Retinal pigment epithelial cell (primary cell): ENCODE results near the gene RBM5.

Experiments used
- DNase-seq: peaks from one replicate; pipeline ENCODE4 v3.0.0-alpha.2; 2010; ENCODE audit warnings: low read depth
- H3K4me3 ChIP-seq: 2 replicates; pipeline ENCODE4 v1.5.1; 2011; ENCODE audit warnings: mild to moderate bottlenecking, low read length, control low read depth, moderate library complexity
- TF ChIP-seq, protein P1 (sequence below): conservative IDR thresholded peaks from 2 replicates; pipeline ENCODE4 v1.5.1; 2011; ENCODE audit warnings: low read depth, low read length, control low read depth, inconsistent platforms

Gene RBM5

DNA sequence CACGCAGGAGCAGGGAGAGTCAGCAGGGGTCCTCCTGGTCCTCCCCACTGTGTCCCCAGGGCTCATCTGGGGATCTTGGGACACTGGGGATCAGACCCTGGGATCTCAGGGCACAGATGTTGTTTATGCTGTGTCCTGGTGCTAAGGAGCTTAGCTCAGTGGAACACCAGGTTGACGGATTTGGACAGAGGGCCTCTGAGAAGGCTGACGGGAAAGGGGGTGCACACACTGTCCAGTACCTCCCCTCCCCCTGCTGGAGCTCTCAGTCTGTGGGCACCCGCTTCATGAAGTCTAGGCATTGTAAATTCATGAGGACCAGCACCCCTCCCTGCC is 44.5 kb downstream of the RBM5 start:
- no peak overlapping the region for H3K4me3 ChIP-seq
- DNase-seq: no peak
- TF ChIP-seq, protein P1, sequence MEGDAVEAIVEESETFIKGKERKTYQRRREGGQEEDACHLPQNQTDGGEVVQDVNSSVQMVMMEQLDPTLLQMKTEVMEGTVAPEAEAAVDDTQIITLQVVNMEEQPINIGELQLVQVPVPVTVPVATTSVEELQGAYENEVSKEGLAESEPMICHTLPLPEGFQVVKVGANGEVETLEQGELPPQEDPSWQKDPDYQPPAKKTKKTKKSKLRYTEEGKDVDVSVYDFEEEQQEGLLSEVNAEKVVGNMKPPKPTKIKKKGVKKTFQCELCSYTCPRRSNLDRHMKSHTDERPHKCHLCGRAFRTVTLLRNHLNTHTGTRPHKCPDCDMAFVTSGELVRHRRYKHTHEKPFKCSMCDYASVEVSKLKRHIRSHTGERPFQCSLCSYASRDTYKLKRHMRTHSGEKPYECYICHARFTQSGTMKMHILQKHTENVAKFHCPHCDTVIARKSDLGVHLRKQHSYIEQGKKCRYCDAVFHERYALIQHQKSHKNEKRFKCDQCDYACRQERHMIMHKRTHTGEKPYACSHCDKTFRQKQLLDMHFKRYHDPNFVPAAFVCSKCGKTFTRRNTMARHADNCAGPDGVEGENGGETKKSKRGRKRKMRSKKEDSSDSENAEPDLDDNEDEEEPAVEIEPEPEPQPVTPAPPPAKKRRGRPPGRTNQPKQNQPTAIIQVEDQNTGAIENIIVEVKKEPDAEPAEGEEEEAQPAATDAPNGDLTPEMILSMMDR: no peak

DNA sequence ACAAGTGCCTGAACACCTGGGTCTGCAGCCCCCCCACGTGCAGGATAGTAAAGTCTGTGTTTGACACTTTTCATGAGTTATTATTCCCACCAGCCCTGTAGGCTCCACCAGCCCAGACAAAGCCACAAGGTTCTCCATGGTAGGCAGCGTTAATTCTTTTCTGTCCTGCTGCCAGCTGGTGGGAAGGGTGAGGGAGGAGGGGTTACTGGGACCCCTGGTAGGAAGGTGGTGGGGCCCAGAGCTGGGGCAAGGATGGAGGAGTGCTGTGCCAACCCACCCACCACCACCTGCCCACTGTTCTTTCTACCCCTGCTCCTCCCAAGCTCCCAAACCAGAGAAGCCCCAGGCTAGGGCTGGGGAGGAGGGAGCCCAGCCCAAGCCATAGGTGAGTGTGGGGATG is 45.6 kb downstream of the RBM5 start:
- no peak overlapping the region for H3K4me3 ChIP-seq
- no peak for DNase-seq
- TF ChIP-seq, protein P1: no peak

DNA sequence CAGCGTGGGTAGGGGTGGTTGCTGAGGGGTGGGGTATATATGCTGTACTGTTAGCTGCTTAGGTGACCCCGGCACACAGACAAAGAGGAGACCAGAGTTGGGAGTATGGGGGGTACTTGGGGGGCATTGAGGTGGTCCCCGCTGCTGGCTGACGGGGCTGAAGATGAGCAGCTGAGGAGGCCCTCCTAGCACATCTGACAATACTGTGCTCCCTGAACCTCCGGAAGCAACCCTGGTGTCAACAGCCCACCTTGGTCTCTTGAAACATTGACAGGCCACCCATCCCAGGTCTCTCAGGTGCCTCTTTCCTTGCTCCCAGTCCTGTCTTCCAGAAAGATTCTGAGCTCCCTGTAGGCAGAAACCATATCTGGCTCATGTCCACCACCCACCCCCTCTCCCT is 47.2 kb downstream of the RBM5 start:
- no peak for DNase-seq
- TF ChIP-seq, protein P1: no peak
- no peak overlapping the region for H3K4me3 ChIP-seq

DNA sequence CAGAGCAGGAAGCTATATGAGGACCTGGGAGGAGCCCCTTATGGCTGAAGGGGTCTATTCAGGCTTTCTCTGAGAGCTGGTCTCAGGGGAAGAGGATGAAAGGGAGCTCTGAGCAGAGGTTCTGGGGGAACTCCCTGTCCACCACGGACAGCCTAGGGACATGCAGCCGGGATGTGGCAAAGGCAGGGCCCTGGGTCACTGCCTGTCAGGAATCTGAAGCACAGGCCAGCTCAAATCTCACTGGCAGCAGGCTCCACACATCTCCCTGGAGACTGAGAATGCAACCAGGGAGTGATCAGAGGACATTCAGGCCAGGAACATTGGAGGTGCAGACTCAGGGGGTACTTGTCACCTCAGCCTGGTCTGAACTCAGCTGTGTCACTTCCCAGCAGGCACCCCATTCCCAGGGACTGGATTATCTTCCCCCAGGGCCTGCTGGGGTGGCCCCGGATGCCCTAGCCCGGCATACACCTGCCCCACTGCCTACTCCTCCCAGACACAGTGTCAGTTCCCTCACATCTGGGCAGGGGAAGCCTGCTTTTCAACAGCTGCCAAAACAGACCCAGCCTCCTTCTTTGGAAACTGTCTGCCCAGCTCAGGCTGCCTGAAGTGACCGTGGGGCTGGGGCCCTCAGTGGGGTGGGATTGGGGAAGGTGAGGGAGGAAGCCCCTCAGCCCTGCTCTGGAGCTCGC is 48.1 kb downstream of the RBM5 start:
- DNase-seq: no peak
- TF ChIP-seq, protein P1: no peak
- H3K4me3 ChIP-seq: no peak overlapping the region

DNA sequence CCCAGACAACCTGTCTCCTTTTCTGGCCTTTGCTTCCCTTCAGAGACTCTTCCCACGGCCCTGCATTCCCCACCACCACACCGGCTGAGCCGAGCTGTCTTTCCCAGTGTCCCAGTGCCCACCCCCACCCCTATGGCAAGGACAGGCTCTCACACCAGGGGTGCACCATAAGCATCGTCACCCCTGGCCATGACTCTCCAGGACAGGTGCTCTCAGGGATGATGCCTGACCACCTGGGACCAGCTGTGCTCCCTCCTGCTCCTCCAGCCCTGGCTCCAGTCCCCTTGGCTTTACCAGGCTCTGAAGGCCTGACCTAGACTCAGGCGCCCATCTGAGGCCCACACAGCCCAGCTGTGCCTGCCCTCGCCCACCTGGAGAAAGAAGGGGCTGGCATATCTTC is 48.8 kb downstream of the RBM5 start:
- TF ChIP-seq, protein P1: no peak
- DNase-seq: no peak
- no peak overlapping the region for H3K4me3 ChIP-seq

DNA sequence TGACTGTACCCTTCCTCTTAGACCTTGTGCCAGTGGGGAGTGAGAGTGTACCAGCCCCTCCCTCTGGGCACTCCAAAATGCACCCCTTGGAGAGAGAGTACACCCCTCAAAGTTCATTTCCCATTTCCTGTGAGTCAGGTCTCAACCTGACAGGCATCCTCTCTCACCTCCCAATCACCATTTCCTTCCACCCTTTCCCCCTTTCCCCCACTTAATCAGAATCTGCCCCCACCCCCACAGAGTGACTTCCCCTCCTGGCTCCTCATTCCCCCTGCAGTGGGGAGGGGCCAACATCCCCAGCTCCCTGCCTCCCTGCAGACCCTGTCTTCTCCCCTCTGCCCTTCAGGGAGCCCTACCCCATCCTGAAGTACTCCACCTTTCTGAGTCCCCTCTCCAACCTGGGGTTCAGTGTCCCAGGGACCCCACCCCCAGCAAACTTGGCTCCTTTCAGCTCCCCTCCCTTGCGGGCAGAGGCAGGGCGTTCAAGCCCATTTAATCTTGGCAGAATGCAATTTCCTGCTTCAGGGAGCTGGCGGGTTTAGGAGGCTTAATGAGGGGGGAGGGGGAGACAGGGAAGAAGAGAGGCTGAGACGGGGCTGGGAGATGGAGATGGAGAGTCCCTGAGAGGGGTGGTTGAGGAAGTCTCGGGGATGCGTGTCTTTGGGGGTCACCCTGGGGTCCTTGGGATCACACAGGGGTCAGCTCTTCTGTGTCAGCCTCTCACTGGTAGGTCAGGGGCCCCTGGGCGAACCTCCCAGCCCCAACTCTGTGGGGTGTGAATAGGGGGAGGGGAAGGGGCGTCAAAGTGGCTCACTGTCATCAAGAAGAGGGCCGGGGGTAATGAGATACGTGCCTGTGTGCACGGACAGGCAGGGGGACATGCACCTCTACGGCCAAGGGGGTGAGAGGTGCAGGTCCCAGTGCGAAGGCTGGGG is 49.8 kb downstream of the RBM5 start:
- H3K4me3 ChIP-seq: no peak overlapping the region
- no peak for DNase-seq
- TF ChIP-seq, protein P1: no peak
